ENCODE measurements around the gene RPS26.
A peak's percentile ranks its signal among the peaks of the same experiment; 100 is the strongest.

RPS26 gene

GRCh38 chr12:56078931-56079722 lies 37.4 kb downstream of the RPS26 start:
- DNase-seq: peak; percentile 64

GRCh38 chr12:56079723-56080555 lies 38.2 kb downstream of the RPS26 start, which contains the start of gene ERBB3:
Gene ERBB3 (plus strand): TSS chr12:56080165. CDS start chr12:56080301, 136 bp downstream.
- DNase-seq: peak; percentile 80

- DNase-seq: no peak
These were observed 38.9 kb downstream of the RPS26 start for GRCh38 chr12:56080556-56081138.

- DNase-seq: no peak
These were observed 40.0 kb downstream of the RPS26 start for GRCh38 chr12:56081393-56082347.

GRCh38 chr12:56082382-56082781 lies 40.7 kb downstream of the RPS26 start:
- no peak for DNase-seq

- no peak for DNase-seq
These were observed 41.2 kb downstream of the RPS26 start for GRCh38 chr12:56082967-56083366.

- no peak for DNase-seq
These were observed 43.3 kb downstream of the RPS26 start for GRCh38 chr12:56084958-56085543.

GRCh38 chr12:56086096-56086495 lies 44.4 kb downstream of the RPS26 start:
- no peak for DNase-seq

- DNase-seq: no peak
These were observed 44.9 kb downstream of the RPS26 start for GRCh38 chr12:56086608-56087007.

GRCh38 chr12:56087220-56087619 lies 45.5 kb downstream of the RPS26 start:
- no peak for DNase-seq

Data from activated T-cell treated with anti-CD3 and anti-CD28 coated beads, Interleukin-2, amount 50 U/mL, for 1 hour (primary cell).